Activated naive CD8-positive, alpha-beta T cell treated with anti-CD3 and anti-CD28 coated beads, Interleukin-2, amount 50 U/mL, for 16 hours (primary cell): ENCODE results near the gene PTPRN2.

Experiments
- DNase-seq: peaks from one replicate; pipeline ENCODE4 v3.0.0-alpha.2; 2020; ENCODE audit warnings: low read depth, low spot score

The PTPRN2 gene

DNA sequence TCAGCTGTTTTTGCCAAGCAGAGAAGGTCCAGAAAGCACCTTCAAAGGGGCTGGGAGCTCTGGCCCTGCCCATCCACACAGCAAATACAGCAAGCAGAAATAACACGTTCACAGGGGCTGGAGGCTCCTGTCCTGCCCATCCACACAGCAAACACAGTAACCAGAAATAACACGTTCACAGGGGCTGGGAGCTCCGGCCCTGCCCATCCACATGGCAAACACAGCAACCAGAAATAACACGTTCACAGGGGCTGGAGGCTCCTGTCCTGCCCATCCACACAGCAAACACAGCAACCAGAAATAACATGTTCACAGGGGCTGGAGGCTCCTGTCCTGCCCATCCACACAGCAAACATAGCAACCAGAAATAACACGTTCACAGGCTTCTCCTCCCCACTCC lies 558.1 kb downstream of the PTPRN2 start:
- no peak for DNase-seq

DNA sequence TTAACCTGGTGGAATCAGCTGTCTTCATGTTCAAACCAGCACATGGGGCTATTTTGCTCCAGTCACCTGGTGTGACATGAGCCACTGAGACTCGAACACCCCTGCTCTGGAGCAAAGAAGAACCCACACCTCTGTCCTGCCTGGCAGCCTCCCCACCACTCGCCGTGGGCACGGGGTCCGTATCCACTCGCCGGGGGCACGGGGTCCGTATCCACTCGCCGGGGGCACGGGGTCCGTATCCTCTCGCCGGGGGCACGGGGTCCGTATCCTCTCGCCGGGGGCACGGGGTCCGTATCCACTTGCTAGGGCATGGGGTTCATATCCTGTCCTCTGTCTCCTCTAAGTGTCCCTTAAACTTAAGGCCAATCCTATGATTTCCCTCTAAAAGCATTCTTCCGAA lies 558.7 kb downstream of the PTPRN2 start:
- no peak for DNase-seq

DNA sequence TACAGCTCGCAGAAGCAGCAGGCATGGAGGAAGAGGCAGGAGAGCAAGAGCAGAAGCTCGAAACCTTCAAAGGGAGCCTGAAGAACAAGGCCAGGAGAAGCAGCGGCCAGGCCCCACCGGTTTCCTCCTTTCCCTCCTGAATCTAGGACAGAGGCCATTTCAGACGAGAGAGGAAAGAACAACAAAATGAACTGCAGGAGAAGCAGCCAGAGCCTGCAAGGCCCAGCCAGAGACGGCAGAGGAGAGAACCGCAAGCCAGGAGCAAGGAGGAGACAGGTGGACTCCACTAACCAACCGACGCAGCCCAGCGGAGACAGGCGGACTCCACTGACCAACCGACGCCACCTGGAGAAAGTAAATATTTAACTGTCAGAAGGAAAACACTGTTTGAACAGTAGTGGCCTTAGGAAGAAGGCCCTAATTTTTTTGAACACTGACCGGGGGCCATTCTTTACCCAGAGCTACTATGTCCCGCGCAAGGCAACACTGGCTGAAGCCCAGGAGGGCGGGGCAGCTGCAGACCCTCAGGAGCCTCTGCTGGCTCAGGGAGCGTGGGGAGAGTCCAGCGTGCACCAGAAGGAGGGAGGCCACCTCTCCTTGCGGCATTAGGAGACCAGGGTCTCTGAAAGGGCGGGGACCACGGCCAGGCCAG lies 559.2 kb downstream of the PTPRN2 start:
- DNase-seq, result no peak

DNA sequence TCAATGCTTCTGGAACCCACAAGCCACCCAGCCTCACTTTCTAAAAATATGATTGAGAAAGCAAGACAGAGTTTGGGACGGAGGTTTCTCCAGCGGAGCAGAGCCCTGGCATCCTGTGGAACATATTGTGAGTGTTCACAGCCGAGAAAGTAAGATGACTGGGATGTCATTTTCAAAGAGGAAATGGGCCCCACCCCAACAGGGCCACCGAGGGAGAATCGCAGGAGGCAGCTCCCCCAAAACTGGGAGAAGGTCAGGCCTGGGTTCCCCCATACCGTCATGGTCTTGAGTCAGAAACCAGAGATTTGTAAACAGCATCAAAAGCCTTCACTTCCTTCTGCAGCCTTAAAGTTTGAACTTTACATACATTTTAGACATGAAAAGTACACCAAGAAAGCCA lies 560.0 kb downstream of the PTPRN2 start:
- DNase-seq, result no peak

DNA sequence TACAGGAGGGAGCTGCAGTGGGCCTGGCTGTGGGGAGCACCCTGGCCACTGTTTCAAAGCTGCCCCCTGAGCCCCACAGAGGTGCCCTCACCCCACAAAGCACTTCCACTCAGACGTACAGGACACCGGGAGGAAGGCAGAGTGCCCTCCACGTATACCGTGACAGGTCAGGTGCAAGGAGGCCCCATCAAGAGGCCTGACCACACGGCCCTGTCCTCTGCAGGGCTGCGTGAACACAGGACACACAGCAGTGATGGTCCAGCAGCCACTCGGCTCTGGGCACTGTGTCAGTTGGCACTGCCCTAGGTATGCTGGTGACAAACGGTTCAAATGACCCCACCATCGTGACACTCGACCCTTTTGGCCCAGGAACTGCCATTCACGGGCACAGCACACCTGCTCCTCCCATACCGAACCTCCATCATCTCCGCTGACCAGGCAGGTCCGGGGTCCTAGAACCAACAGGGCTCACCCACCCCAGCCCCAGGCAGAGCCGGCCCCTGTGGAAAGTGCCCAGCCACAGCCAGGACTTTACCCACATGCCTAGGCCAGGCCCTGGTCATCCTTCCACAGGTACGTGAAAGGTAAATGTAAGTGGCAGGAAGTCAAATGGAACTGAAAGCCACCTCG lies 560.9 kb downstream of the PTPRN2 start:
- DNase-seq, result no peak

DNA sequence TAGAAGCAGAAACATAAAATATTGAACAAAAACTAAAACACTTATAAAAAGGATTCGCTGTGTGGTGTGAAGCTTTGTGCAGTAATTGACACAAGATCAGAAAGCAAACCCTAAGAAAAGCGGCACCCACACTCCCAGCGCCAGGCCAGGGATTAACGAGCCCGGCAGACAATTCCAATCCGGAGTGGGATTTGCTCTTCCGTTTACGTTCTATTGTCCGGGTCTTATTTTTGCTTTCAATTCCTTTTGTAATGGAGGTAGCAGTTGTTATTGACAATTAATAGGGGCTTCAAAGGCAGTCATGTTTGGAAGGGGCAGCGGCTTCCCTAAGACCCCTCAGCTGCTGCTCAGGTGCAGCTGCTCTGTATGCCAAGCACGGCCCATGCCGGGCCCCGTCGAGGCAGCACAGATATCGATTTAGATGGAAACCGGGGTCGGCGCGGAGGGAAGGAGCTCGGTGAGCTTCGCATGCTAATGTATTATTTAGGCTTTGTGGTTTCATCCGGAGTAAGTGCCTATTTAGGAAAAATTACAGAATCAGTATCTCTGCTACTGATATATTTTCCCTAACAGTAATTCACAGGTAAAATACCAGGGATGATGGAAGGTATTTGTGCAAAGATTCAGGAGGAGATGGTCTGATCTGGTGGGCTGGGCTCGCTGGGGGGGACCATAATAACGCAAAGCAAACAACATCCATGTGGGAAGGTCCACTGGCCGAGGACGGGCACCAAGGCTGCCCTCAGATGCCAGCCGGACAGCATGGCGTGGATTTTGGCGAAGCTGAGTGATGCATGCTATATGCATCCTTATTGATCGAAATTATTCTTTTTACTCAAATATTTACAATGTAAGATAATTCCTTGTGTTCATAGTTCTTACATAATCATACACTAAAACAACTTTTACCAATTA lies 561.7 kb downstream of the PTPRN2 start:
- DNase-seq, result no peak

DNA sequence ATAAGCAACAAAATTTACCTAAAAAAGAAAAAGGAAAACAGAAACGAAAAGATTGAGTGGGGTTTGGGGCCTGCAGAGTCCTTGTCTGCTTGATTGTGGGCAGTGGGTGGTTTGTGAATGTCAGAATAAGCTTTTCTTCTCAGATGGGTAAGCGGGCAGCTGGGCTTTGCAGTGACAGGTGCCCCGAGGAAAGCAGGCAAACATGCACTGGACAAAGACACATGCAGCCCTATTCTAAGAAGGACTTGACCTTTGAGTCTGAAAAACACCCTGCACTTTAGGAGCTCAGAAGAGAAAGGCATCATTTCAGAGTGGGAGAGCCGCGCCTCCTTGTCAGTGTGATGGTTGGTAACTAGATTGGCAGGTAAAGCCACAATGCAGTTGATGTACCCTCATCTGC lies 562.7 kb downstream of the PTPRN2 start:
- DNase-seq, result no peak

DNA sequence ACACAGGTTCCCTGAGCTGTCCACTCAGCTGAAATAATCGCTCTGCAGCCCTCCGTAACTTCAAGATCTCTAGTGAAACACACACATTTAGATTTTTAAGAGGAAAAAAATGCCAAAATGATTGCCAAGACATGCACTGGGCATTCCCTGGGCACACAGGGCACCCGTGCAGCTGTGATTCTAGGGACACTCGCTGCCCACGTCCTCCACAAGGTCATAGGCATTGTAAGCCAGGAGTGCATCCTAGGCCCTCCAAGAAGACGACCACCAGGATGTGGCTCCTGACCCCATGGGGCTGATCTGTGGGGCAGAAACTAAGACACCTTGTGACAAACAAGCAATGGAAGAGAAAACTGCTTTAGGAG lies 563.3 kb downstream of the PTPRN2 start:
- DNase-seq, result no peak

DNA sequence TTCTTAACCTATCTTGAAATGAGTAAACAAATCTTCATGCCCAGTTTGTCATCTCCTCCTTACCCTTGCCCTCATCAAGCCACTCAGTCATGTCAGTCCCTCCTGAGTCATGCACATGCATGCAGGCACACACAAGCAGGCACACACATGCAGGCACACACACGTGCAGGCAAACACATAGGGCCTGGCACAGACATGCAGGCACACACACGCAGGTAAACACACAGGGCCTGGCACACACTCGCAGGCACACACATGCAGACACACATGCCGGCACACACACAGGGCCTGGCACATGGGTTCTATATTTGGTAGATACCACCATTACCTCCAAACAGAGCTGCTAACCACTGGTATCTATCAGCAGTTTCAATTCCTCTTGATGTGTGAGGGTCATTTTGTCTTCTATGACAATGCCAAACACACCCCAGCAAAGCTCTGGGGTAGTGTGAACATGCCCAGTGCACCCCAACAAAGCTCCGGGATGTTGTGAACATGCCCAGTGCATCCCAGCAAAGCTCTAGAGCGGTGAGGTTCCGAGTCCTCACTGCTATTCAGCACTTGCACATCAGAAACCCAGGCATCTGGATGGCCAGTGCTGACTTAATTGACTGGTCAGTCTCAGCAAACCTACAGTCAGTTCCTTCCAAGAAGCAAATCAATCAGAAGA lies 563.8 kb downstream of the PTPRN2 start:
- DNase-seq, result no peak

DNA sequence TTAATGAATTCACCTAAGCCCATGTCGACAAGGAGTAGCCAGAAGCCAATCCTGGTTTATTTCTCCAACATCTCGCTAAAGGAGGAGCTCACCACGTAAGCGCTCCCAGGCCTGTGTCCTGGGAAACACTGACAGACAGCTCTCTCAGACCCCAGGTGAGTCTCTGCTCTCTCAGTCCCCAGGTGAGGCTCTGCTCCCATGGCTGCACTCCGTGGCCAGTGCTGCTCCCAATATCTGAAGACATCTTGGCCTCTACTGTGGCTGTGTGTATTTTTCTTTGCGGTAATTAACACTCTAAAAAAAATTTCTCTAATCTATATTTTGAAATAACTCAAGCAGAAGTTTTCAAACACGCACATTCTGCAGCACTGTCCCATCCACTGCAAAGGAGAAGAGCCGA lies 564.5 kb downstream of the PTPRN2 start:
- no peak for DNase-seq

DNA sequence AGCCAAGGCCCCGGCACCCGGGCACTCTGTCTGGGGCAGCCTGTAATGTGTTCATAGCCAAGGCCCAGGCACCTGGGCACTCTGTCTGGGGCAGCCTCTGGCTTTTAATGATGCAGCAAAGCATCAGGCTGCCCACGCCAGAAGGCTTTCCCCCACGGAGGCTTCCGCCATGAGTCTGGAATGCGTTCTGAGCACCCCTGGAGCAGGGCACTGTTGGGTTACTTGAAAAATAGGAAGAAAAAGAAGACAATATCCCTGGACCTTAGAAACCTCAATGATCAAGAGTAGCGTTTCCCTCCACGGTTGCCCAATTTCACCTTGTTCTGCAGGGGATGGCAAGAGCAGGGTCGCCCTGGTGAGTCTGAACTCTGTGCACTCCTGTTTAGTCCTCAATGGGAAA lies 565.0 kb downstream of the PTPRN2 start:
- DNase-seq, result no peak

DNA sequence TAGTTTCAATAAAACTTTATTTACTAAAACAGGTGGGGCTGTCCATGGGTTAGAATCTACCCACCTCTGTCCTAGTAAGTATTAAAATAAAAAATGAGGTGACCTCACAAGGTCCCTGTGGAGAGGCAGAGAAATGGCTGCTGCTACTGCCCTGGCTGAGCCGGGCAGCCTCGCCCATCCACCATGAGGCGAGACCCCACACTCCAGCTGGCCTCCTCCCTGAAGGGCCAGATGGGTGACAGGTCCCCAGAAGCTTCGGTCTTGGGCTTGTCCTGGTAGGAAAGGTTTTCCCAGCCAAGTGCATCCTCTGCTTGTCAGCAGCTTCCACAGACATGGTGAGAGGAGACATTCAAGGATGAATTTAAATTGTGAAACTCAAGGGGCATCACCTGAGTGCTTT lies 565.8 kb downstream of the PTPRN2 start:
- no peak for DNase-seq

DNA sequence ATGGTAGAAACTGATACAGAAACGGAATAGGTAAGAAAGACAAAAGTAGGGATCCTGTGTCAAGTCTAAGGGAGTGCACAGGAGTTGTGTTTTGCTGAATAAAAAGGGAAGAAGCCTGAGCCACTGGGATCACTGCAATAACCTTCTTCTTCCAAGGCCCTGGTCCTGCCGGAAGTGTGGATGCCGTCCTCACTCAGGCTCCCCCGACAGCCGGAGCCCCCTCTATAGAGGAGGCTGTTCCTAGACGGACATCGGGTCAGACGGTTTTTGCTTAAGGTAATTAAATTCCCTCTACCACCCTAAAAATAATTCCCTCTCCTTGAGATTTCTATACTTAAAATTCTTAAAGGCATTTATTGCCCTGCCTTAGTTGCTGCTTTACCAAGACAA lies 566.9 kb downstream of the PTPRN2 start:
- DNase-seq, result no peak

DNA sequence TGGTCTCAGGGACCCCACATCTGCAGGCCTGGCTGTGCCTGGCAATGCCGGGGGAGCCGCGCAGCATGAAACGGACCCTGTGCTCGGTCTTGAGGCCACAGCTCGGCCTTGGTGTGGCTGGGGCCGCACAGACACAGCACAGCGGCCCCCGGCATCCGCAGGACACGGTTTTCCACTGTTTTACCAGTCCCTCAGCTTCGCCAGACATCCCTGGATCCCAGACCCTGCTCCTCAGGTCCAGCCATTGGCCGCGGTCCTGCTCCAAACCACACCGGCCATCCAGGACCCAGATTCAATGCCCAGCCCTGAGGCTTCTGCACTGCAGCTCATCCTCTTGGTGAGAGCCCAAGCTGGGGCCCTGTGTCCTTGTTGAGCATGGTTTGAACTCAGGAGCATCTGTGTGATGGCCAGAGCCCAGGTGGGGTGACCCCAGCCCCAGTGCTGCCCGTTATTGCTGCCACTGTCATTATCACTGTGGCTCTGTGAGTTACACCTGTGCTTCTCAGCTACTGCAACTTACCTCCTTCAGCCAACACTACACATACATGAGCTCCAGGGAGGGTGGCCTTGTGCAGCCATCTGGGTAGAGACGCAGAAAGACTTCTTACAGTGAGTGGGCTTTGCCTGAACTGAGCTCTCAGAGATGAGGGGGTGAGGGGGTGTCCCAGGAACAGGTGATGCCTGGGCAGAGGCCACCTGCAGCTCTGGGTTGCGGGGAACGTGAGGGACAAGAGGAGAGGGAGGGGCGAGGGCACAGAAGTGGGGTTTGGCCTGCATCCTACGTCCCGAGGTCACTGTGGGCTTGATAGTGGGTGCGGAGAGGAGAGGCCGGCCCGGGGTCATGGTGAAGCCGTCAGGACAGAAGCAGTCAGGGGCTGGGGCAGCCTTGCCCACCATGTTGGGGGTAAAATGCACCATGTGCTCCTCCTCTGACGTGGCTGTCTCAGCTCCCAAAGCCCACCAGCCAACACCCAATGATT lies 567.6 kb downstream of the PTPRN2 start:
- DNase-seq, result no peak

DNA sequence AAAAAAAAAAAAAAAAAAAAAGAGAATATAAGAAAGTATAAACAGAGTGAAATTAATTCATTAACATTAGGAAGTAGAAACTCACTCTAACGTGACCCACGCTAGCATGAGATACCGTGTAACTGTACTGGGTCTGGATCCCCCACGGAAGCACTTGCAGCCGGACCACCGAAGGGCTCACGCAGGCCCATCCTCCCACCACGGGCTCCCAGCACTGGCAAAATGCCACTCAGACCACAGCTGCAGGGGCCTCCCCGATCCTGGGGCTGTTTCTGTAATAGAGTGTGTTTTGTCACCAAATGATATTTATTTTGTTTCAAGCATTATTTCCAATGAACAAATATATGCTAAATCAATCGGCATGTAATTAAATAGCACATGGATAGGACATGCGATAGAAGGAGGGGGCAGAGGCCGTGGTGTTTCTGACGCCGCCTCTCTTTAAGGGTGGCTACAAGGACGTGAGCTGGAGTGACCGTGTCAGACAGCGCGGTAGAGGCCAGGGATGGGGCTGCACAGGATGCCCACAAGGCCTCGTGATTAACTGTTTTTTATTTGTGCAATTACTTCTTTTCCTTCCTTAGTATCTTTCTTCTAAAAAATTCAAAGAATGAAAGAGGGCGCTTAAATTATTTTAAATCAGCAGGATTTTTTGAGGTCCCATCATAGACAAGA lies 568.5 kb downstream of the PTPRN2 start:
- no peak for DNase-seq

DNA sequence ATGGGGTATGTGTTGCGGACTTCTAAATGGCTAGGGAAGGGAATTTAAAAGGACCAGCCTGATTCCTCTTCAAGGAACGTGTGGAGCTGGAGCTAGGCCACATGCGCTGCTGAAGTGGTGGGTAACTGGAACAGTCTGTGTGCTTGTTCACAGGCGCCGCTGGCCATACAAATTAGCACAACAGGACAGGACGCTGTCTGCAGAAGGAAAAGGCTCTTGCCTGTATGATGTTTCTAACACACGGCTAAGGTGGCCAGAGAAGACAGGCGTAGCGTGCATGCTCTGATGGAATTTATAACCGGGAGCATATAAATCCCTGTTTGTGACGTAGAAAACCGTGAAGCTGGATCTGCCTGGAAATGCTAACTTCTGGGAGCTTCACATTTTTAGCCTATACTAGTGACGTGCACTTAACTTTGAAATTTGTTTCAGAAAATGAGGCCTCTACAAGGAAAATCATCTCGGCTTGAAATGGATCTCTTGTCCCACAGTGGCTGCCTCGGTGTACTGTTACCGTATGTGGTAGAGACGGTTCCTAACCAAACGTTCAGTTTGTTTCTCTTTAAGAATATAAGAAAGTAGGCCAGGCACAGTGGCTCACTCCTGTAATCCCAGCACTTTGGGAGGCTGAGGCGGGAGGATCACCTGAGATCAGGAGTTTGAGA lies 569.4 kb downstream of the PTPRN2 start:
- DNase-seq, result no peak

DNA sequence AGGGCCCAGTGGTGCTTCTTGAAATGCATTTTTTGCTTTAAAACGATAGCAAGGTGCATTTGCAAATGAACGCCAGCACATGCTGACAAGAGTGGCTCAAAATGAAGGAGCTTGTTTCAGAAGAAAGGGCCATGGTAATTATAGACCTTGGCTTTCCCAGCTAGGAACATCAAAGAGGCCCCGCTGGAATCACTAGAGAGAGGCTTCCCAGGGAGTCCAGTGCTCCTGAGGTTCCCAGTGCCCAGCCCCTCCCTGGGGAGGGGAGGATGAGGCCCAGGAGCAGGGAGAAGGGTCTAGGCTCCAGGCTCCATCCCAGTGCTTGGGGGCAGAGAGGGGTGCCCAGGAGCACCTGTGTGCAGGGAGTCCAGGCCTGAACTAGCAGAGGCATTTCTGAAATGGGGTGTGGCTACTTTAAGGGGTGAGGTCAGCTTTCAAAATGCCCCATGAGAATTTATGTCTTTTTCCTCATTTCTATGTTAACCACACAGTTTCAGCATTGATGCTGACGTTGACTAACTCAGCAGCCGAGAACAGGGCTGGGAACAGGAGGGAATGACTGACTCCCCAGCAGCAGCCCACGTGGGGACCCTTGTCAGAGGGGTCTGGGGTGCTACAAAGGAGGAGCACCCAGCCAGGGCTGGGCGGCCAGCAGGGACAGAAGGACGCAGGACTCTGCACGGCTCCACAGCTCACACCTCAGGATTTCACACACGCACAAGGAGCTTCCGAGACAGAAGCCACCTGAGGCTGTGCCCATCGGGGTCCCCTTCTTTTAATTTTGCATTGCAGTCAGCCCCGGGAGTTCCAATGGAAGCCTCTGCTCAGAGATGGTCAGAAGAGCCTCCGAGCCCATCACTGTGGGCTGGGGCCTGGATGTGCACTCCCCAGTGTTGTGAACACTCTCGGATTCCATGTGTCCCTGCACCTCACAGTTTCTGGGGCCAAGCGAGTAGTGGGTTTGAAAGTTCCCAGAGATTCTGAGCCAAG lies 570.2 kb downstream of the PTPRN2 start:
- no peak for DNase-seq

DNA sequence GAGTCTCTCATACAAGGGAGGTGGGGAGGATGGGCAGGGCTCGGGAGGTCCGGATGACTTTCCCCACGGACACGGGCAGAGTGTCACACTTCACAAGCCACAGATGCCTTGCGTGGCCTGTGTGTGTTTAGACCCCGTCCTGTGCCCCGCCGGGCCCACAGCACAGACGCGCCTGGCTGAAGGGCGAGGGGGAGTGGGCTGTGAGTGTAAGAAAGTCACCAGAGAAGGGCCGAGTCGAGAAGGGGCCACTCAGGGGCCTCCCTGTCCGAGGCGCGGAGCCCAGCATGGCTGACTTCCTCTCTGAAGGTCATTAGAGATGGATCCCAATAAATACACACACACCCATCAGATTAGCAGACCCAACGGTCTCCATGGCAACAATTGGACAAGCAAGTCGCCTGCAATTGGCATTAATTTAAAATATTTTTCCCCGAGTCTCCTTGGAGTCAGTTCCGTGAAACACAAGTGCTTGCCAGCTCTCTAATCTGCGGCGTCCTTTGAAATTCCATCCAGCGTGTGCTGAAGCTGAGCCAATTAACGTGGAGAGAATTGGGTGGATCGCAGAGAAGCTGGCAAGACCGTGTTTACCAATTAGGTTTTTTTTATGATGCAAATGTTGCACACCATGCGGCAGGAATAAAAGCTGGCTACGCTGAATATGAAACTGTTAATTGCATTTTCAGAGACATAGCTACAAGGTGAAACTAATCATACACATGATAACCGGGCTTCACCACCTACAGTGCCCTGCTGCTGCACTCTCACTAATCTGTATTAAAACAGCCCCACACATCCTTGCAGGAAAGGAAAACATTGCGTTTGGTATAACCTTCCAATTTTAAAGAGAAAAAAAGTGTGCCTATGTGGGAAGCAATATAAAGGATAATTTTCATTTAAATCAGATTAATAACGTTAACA lies 571.2 kb downstream of the PTPRN2 start:
- DNase-seq, result no peak
